ENCODE data around the gene TGFB2.

GRCh38 chr1:218297867-218298266, 47.3 kb upstream of the TGFB2 start:
- TF ChIP-seq POLR2A (IDR thresholded peaks at IDR 0.05; ENCODE audit: low read length) = no peak
- TF ChIP-seq GATA1 (IDR thresholded peaks at IDR 0.05; ENCODE audit: low read depth, low read length) = no peak

All from erythroblast (primary cell).